ENCODE data around the gene SLC9A9.

Gene SLC9A9

DNA sequence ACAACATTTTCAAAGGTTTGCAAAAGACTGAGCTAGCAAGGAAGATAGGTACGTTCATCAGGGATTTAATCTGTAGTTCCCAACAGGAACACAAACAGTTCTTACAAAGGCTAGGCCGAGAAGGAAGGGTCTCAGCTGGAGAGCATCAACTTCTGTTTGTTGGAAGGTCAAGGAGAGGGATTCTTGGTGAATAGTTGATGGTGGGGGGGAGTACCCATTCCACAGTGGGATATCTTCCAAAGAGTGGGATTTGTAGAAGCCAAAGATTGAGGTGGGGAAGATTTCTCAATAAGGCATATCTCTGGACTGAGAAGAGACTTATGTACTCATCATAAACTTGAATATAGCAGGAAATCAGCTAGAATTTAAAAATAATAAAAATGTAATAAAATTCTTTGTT is 496.9 kb downstream of the SLC9A9 start:
- Histone ChIP-seq H3K9ac (ENCODE audit: low read length) (no peak overlapping the region), H3K4me2 (ENCODE audit: low read length) (no peak overlapping the region), H3K4me1 (ENCODE audit: low read length) (peaks cover 25% of the 10 kb centered on the region), H2AFZ (ENCODE audit: low read depth, low read length) (no peak overlapping the region), H3K36me3 (replicated peaks; ENCODE audit: low read depth, low read length) (no peaks in the 10 kb centered on the region), H3K27ac (ENCODE audit: low read length) (no peak overlapping the region), H4K20me1 (ENCODE audit: insufficient read depth, low read length) (no peaks in the 10 kb centered on the region), H3K79me2 (ENCODE audit: low read length) (no peaks in the 10 kb centered on the region), H3K27me3 (ENCODE audit: low read depth, low read length) (no peaks in the 10 kb centered on the region), H3K9me3 (ENCODE audit: insufficient read depth, low read length) (no peaks in the 10 kb centered on the region), H3K4me3 (ENCODE audit: low read length) (no peak overlapping the region)
- TF ChIP-seq, protein P1, sequence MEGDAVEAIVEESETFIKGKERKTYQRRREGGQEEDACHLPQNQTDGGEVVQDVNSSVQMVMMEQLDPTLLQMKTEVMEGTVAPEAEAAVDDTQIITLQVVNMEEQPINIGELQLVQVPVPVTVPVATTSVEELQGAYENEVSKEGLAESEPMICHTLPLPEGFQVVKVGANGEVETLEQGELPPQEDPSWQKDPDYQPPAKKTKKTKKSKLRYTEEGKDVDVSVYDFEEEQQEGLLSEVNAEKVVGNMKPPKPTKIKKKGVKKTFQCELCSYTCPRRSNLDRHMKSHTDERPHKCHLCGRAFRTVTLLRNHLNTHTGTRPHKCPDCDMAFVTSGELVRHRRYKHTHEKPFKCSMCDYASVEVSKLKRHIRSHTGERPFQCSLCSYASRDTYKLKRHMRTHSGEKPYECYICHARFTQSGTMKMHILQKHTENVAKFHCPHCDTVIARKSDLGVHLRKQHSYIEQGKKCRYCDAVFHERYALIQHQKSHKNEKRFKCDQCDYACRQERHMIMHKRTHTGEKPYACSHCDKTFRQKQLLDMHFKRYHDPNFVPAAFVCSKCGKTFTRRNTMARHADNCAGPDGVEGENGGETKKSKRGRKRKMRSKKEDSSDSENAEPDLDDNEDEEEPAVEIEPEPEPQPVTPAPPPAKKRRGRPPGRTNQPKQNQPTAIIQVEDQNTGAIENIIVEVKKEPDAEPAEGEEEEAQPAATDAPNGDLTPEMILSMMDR (IDR thresholded peaks at IDR 0.05; ENCODE audit: low read depth, low read length): no peak
- TF ChIP-seq EZH2phosphoT487 (IDR thresholded peaks at IDR 0.05; ENCODE audit: low read depth): no peak

DNA sequence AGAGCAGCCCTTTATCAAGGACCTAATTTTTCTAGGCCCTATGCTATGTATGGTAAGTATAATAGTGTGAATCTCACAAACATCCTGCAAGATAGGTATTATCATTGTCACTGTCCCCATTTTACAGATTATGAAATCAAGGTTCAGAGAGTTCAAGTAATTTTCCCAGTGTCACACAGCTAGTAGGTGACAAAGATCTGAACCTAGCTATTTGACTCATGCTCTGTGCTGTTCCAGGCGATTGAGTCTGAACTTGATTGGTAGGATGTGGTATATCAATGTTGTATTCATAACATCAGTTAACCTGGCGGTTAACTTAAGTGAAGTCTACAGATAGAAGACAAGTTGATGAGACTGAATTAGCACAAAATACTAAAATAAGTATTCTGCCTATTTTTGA is 498.8 kb downstream of the SLC9A9 start:
- no peaks in the 10 kb centered on the region for H4K20me1 ChIP-seq (ENCODE audit: insufficient read depth, low read length)
- peaks cover 25% of the 10 kb centered on the region for H3K4me1 ChIP-seq (ENCODE audit: low read length)
- no peak overlapping the region for H3K9ac ChIP-seq (ENCODE audit: low read length)
- no peak overlapping the region for H3K4me3 ChIP-seq (ENCODE audit: low read length)
- H3K36me3 ChIP-seq (replicated peaks; ENCODE audit: low read depth, low read length): no peaks in the 10 kb centered on the region
- H3K27ac ChIP-seq (ENCODE audit: low read length): no peak overlapping the region
- no peaks in the 10 kb centered on the region for H3K79me2 ChIP-seq (ENCODE audit: low read length)
- H3K4me2 ChIP-seq (ENCODE audit: low read length): peak overlapping the region; percentile 4
- H2AFZ ChIP-seq (ENCODE audit: low read depth, low read length): no peak overlapping the region
- H3K9me3 ChIP-seq (ENCODE audit: insufficient read depth, low read length): no peaks in the 10 kb centered on the region
- no peak for TF ChIP-seq EZH2phosphoT487 (IDR thresholded peaks at IDR 0.05; ENCODE audit: low read depth)
- TF ChIP-seq, protein P1 (IDR thresholded peaks at IDR 0.05; ENCODE audit: low read depth, low read length): no peak
- H3K27me3 ChIP-seq (ENCODE audit: low read depth, low read length): no peaks in the 10 kb centered on the region

DNA sequence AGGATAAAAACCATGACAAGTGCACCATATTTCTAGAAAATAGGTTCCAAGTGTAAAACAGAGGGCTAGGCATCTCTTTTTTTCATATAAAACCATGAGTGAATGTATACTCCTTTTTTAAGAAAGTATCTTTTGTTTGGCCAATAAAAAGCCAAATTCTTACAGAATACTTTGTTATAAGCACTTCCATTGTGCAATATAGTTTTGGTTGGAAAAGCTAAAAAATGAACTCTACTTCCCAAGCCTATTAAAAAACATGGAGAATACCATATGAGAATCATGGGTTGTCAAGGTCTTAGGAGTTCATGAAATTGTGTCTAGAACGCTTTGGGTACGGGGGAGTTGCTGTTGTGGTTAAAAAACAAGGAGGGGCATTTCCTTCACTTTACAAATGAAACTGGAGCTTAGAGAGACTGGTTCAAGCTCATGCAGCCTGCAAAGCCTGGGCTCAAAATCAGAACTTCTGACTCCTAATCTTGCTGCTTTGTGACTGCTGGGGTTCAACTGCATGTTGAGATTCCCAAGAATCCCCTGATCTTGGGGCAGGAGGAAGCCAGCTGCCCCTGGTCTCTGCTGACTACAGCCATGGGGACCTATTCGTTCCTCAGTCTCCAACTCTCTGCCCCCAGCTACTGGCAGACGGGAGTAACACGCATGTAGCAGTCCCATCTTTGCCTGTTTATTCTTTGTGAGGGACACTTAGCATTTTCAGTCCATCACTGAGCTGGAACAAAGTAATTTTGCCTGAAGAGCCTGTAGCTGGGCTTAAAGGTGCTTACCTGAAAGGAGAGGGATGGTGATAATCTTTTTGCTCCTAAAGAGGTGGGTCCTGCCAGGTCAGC is 499.6 kb downstream of the SLC9A9 start:
- Histone ChIP-seq H2AFZ (ENCODE audit: low read depth, low read length) (no peak overlapping the region), H3K36me3 (replicated peaks; ENCODE audit: low read depth, low read length) (no peaks in the 10 kb centered on the region), H3K27ac (ENCODE audit: low read length) (no peak overlapping the region), H3K4me3 (ENCODE audit: low read length) (no peak overlapping the region), H3K9me3 (ENCODE audit: insufficient read depth, low read length) (no peaks in the 10 kb centered on the region), H3K79me2 (ENCODE audit: low read length) (no peaks in the 10 kb centered on the region), H3K9ac (ENCODE audit: low read length) (no peak overlapping the region), H3K27me3 (ENCODE audit: low read depth, low read length) (no peaks in the 10 kb centered on the region), H3K4me2 (ENCODE audit: low read length) (no peak overlapping the region), H4K20me1 (ENCODE audit: insufficient read depth, low read length) (no peaks in the 10 kb centered on the region), H3K4me1 (ENCODE audit: low read length) (peaks cover 25% of the 10 kb centered on the region)
- no peak for TF ChIP-seq EZH2phosphoT487 (IDR thresholded peaks at IDR 0.05; ENCODE audit: low read depth)
- TF ChIP-seq, protein P1 (IDR thresholded peaks at IDR 0.05; ENCODE audit: low read depth, low read length): peak; percentile 44

DNA sequence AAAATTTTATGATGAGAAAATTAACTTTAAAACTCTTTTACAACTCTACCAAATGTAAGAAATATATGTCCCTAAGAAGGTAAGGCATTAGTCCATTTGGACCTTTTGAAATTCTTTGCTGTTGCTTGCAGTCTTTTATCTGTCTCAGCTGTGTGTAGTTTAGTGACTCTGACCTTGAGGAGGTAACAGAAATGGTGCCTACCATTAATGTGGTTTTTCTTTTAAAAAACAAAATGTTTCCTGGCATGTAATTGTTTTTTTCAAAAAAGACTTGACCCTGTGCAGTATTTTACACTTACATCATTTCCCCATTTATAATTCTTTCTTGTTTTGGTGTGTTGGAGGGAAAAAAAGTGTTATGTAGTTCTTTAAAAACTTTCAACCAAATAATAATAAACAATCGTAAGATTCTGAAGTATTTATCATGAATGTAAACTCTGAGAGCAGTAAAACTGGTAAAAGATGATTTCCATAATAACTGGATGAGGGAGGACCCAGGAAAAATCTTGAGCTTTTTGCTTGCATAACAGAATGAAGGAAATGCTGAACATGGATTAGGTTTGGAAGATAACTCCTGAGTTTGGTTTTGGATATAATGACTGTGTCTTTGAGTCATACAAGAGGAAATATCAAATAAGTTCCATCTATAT is 503.6 kb downstream of the SLC9A9 start:
- no peaks in the 10 kb centered on the region for H3K36me3 ChIP-seq (replicated peaks; ENCODE audit: low read depth, low read length)
- H2AFZ ChIP-seq (ENCODE audit: low read depth, low read length): no peak overlapping the region
- no peaks in the 10 kb centered on the region for H4K20me1 ChIP-seq (ENCODE audit: insufficient read depth, low read length)
- H3K9ac ChIP-seq (ENCODE audit: low read length): no peak overlapping the region
- H3K9me3 ChIP-seq (ENCODE audit: insufficient read depth, low read length): no peaks in the 10 kb centered on the region
- TF ChIP-seq, protein P1 (IDR thresholded peaks at IDR 0.05; ENCODE audit: low read depth, low read length): no peak
- H3K27me3 ChIP-seq (ENCODE audit: low read depth, low read length): no peaks in the 10 kb centered on the region
- peaks cover 13% of the 10 kb centered on the region for H3K4me1 ChIP-seq (ENCODE audit: low read length)
- no peaks in the 10 kb centered on the region for H3K79me2 ChIP-seq (ENCODE audit: low read length)
- no peak overlapping the region for H3K4me3 ChIP-seq (ENCODE audit: low read length)
- H3K27ac ChIP-seq (ENCODE audit: low read length): no peak overlapping the region
- no peak overlapping the region for H3K4me2 ChIP-seq (ENCODE audit: low read length)
